RPMI7951 (cell line): Measurements from ENCODE around the gene CDC5L. TPM values are rescaled to one million over a fixed set of nuclear protein-coding genes. Genes with fewer than 3 reads are reported as not detected.

ENCODE experiments used
- DNase-seq: peaks from one replicate; pipeline ENCODE4 v3.0.0-alpha.2; 2012; ENCODE audit warnings: low read depth
- total RNA-seq: library from RNA; depleted of rRNA; stranded (reverse); fragments of >200 nt; shearing (Covaris generic); gene quantifications from 2 replicates; pipeline ENCODE4 v1.2.3, GENCODE V29; 2014

The CDC5L gene
- total RNA-seq, 1 experiment from 2014 or later: 33.6 TPM

GRCh38 chr6:44452725-44453124 is 65.2 kb downstream of the CDC5L start:
- peak; percentile 71 for DNase-seq

- DNase-seq: no peak
These were observed 65.6 kb downstream of the CDC5L start for GRCh38 chr6:44453146-44453545.

GRCh38 chr6:44454198-44454597 is 66.7 kb downstream of the CDC5L start:
- DNase-seq: no peak

- peak; percentile 71 for DNase-seq
These were observed 68.8 kb downstream of the CDC5L start for GRCh38 chr6:44456070-44456965.

GRCh38 chr6:44456966-44457292 is 69.4 kb downstream of the CDC5L start:
- no peak for DNase-seq

GRCh38 chr6:44457596-44457995 is 70.1 kb downstream of the CDC5L start:
- no peak for DNase-seq

GRCh38 chr6:44458551-44458950 is 71.0 kb downstream of the CDC5L start:
- DNase-seq: peak; percentile 30

GRCh38 chr6:44462335-44462734 is 74.8 kb downstream of the CDC5L start:
- DNase-seq: no peak

- DNase-seq: no peak
These were observed 75.6 kb downstream of the CDC5L start for GRCh38 chr6:44462797-44463727.

GRCh38 chr6:44463728-44464450 is 76.4 kb downstream of the CDC5L start:
- DNase-seq: no peak

GRCh38 chr6:44464527-44465310 is 77.2 kb downstream of the CDC5L start:
- DNase-seq: peak; percentile 39

- no peak for DNase-seq
These were observed 79.4 kb downstream of the CDC5L start for GRCh38 chr6:44466955-44467354.

- DNase-seq: no peak
These were observed 81.3 kb downstream of the CDC5L start for GRCh38 chr6:44468835-44469234.

- no peak for DNase-seq
These were observed 82.6 kb downstream of the CDC5L start for GRCh38 chr6:44470115-44470464.

GRCh38 chr6:44470746-44471145 is 83.2 kb downstream of the CDC5L start:
- DNase-seq: no peak

GRCh38 chr6:44471271-44471981 is 83.9 kb downstream of the CDC5L start:
- DNase-seq: no peak

- DNase-seq: no peak
These were observed 84.9 kb downstream of the CDC5L start for GRCh38 chr6:44472250-44472945.

- DNase-seq: no peak
These were observed 86.1 kb downstream of the CDC5L start for GRCh38 chr6:44473393-44474189.

- DNase-seq: no peak
These were observed 86.7 kb downstream of the CDC5L start for GRCh38 chr6:44474190-44474631.
